H9 (cell line): ENCODE measurements around the gene PTBP2. TPM values are rescaled to one million over a fixed set of nuclear protein-coding genes. Genes with fewer than 3 reads are reported as not detected.
A peak's percentile ranks its signal among the peaks of the same experiment; 100 is the strongest.

Source experiments
- DNase-seq: peaks from one replicate; pipeline ENCODE4 v3.0.0-alpha.2; 2017
- H2AFZ ChIP-seq: one replicate; pipeline ENCODE4 v1.6.1; 2013; ENCODE audit warnings: mild to moderate bottlenecking, low read length, control low read depth, moderate library complexity
- H2AK5ac ChIP-seq: 2 replicates; pipeline ENCODE4 v1.6.1; 2013; ENCODE audit warnings: low read length, control low read depth, mixed read lengths; ENCODE audit not compliant: insufficient read length
- H2BK120ac ChIP-seq: one replicate; pipeline ENCODE4 v1.6.1; 2013; ENCODE audit warnings: low read depth, mild to moderate bottlenecking, low read length, control low read depth, inconsistent platforms; ENCODE audit not compliant: poor library complexity, severe bottlenecking
- H2BK12ac ChIP-seq: 2 replicates; pipeline ENCODE4 v1.6.1; 2013; ENCODE audit warnings: low read length, control low read depth, mixed read lengths, low read depth; ENCODE audit not compliant: insufficient read length
- H2BK15ac ChIP-seq: 2 replicates; pipeline ENCODE4 v1.6.1; 2013; ENCODE audit warnings: low read depth, low read length, control low read depth
- H2BK20ac ChIP-seq: one replicate; pipeline ENCODE4 v1.6.1; 2013; ENCODE audit warnings: low read depth, mild to moderate bottlenecking, low read length, control low read depth, inconsistent platforms; ENCODE audit not compliant: poor library complexity, severe bottlenecking
- H2BK5ac ChIP-seq: 2 replicates; pipeline ENCODE4 v1.6.1; 2013; ENCODE audit warnings: low read length, control low read depth, mixed read lengths; ENCODE audit not compliant: insufficient read length
- H3K14ac ChIP-seq: 2 replicates; pipeline ENCODE4 v1.6.1; 2013; ENCODE audit warnings: low read length, control low read depth; ENCODE audit not compliant: insufficient read depth
- H3K18ac ChIP-seq: 2 replicates; pipeline ENCODE4 v1.6.1; 2013; ENCODE audit warnings: low read depth, mild to moderate bottlenecking, mixed read lengths, low read length, control low read depth; ENCODE audit not compliant: insufficient read length
- H3K23ac ChIP-seq: 2 replicates; pipeline ENCODE4 v1.6.1; 2013; ENCODE audit warnings: low read length, control low read depth, mixed read lengths, low read depth; ENCODE audit not compliant: insufficient read length
- H3K23me2 ChIP-seq: 2 replicates; pipeline ENCODE4 v1.6.1; 2013; ENCODE audit warnings: low read depth, mild to moderate bottlenecking, mixed read lengths, low read length, control low read depth; ENCODE audit not compliant: insufficient read length, poor library complexity, severe bottlenecking
- H3K27ac ChIP-seq: 2 replicates; pipeline ENCODE4 v1.5.1; 2013; ENCODE audit warnings: low read length, control low read depth, mixed read lengths, low read depth; ENCODE audit not compliant: insufficient read length
- H3K27me3 ChIP-seq: 2 replicates; pipeline ENCODE4 v1.6.1; 2013; ENCODE audit warnings: low read length, control low read depth, inconsistent platforms; ENCODE audit not compliant: insufficient read depth
- H3K4ac ChIP-seq: 2 replicates; pipeline ENCODE4 v1.6.1; 2013; ENCODE audit warnings: low read depth, mild to moderate bottlenecking, control low read depth, inconsistent platforms, low read length, moderate library complexity
- H3K4me1 ChIP-seq: 2 replicates; pipeline ENCODE4 v1.6.1; 2013; ENCODE audit warnings: low read length, control low read depth, inconsistent platforms; ENCODE audit not compliant: insufficient read depth
- H3K4me2 ChIP-seq: 2 replicates; pipeline ENCODE4 v1.6.1; 2013; ENCODE audit warnings: low read length, control low read depth, mixed read lengths; ENCODE audit not compliant: insufficient read length, insufficient read depth
- H3K56ac ChIP-seq: 2 replicates; pipeline ENCODE4 v1.6.1; 2013; ENCODE audit warnings: low read depth, mild to moderate bottlenecking, mixed read lengths, low read length, control low read depth; ENCODE audit not compliant: insufficient read length
- H3K79me1 ChIP-seq: 2 replicates; pipeline ENCODE4 v1.6.1; 2013; ENCODE audit warnings: low read depth, mild to moderate bottlenecking, moderate library complexity, low read length, control low read depth, inconsistent platforms; ENCODE audit not compliant: insufficient read depth, poor library complexity, severe bottlenecking
- H3K79me2 ChIP-seq: 2 replicates; pipeline ENCODE4 v1.6.1; 2013; ENCODE audit warnings: low read length, control low read depth, inconsistent platforms; ENCODE audit not compliant: insufficient read depth
- H3K9ac ChIP-seq: 2 replicates; pipeline ENCODE4 v1.6.1; 2013; ENCODE audit warnings: low read length, control low read depth, mixed read lengths; ENCODE audit not compliant: insufficient read length; ENCODE audit errors: extremely low read depth
- H3K9me3 ChIP-seq: one replicate; pipeline ENCODE4 v1.6.1; 2013; ENCODE audit warnings: low read depth, low read length, inconsistent platforms; ENCODE audit not compliant: control insufficient read depth
- H3T11ph ChIP-seq: one replicate; pipeline ENCODE4 v1.6.1; 2013; ENCODE audit warnings: mild to moderate bottlenecking, low read length, control low read depth, inconsistent platforms
- H4K20me1 ChIP-seq: one replicate; pipeline ENCODE4 v1.6.1; 2013; ENCODE audit not compliant: control insufficient read depth, insufficient read length, insufficient read depth
- H4K5ac ChIP-seq: 2 replicates; pipeline ENCODE4 v1.6.1; 2013; ENCODE audit warnings: low read depth, mild to moderate bottlenecking, mixed read lengths, low read length, control low read depth; ENCODE audit not compliant: insufficient read length
- H4K8ac ChIP-seq: replicated peaks from 2 replicates; pipeline ENCODE4 v1.6.1; 2013; ENCODE audit warnings: low read length, control low read depth, mixed read lengths, low read depth; ENCODE audit not compliant: insufficient read length
- H4K91ac ChIP-seq: 2 replicates; pipeline ENCODE4 v1.6.1; 2013; ENCODE audit warnings: low read depth, mild to moderate bottlenecking, moderate library complexity, mixed read lengths, low read length, control low read depth; ENCODE audit not compliant: insufficient read length
- H3K27ac Mint-ChIP-seq, 3 experiments: 2 replicates in 2 of 3; 3 replicates in 1 of 3; pipeline ENCODE4 v1.8.0; 2020 to 2021; ENCODE audit warnings: mixed read lengths in 3 of 3, mild to moderate bottlenecking in 1 of 3, moderate library complexity in 1 of 3
- H3K27me3 Mint-ChIP-seq: 2 replicates; pipeline ENCODE4 v1.8.0; 2021; ENCODE audit warnings: low read depth, mild to moderate bottlenecking, moderate library complexity, mixed read lengths
- H3K36me3 Mint-ChIP-seq, 3 experiments: 2 replicates in 2 of 3; 3 replicates in 1 of 3; pipeline ENCODE4 v1.8.0; 2020 to 2021; ENCODE audit warnings: low read depth in 3 of 3, mixed read lengths in 3 of 3; ENCODE audit not compliant: insufficient read depth in 1 of 3
- H3K4me1 Mint-ChIP-seq, 2 experiments: 2 replicates each; pipeline ENCODE4 v1.8.0; 2020; ENCODE audit warnings: mixed read lengths in 2 of 2
- H3K4me3 Mint-ChIP-seq, 2 experiments: 2 replicates in 1 of 2; 3 replicates in 1 of 2; pipeline ENCODE4 v1.8.0; 2020 to 2021; ENCODE audit warnings: mild to moderate bottlenecking in 2 of 2, mixed read lengths in 2 of 2, moderate library complexity in 1 of 2
- H3K9me3 Mint-ChIP-seq, 2 experiments: 2 replicates in 1 of 2; 3 replicates in 1 of 2; pipeline ENCODE4 v1.8.0; 2020; ENCODE audit warnings: mild to moderate bottlenecking in 2 of 2, mixed read lengths in 2 of 2, moderate library complexity in 1 of 2
- WGBS: extraction: QIAGEN DNeasy Blood & Tissue Kit; methylation state at CpG from one replicate; pipeline ENCODE4 v1.1.7; 2013; ENCODE audit warnings: missing lambda C conversion rate, low lambda C conversion rate, mixed read lengths; ENCODE audit not compliant: insufficient read length; ENCODE audit errors: extremely low coverage; 5-methylcytosine and 5-hydroxymethylcytosine counted together
- total RNA-seq: library from RNA; stranded (reverse); gene quantifications from 2 replicates; pipeline ENCODE4 v1.2.1, GENCODE V29; 2021
- TF ChIP-seq, protein P1 (sequence below): fragments of 200-600 bp; sonication (generic); conservative IDR thresholded peaks from 3 replicates; pipeline ENCODE4 v1.8.0; 2021; ENCODE audit warnings: antibody characterized with exemption, mild to moderate bottlenecking

Gene PTBP2
- total RNA-seq, 1 experiment from 2014 or later, result 75.4 TPM

- H3K23ac ChIP-seq, result no peak overlapping the region
- H3K9me3 ChIP-seq, result no peaks in the 10 kb centered on the region
- no peak for DNase-seq
- H3K9me3 Mint-ChIP-seq, result peaks cover 2 to 3% of the 10 kb centered on the region in 2 experiments; a peak in 3 of 5 replicates
- no peak overlapping the region for H2BK120ac ChIP-seq
- TF ChIP-seq, protein P1, sequence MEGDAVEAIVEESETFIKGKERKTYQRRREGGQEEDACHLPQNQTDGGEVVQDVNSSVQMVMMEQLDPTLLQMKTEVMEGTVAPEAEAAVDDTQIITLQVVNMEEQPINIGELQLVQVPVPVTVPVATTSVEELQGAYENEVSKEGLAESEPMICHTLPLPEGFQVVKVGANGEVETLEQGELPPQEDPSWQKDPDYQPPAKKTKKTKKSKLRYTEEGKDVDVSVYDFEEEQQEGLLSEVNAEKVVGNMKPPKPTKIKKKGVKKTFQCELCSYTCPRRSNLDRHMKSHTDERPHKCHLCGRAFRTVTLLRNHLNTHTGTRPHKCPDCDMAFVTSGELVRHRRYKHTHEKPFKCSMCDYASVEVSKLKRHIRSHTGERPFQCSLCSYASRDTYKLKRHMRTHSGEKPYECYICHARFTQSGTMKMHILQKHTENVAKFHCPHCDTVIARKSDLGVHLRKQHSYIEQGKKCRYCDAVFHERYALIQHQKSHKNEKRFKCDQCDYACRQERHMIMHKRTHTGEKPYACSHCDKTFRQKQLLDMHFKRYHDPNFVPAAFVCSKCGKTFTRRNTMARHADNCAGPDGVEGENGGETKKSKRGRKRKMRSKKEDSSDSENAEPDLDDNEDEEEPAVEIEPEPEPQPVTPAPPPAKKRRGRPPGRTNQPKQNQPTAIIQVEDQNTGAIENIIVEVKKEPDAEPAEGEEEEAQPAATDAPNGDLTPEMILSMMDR, result no peak
- peaks cover 3% of the 10 kb centered on the region for H3K79me1 ChIP-seq
- H3K27me3 ChIP-seq, result no peaks in the 10 kb centered on the region
- no peak overlapping the region for H3K18ac ChIP-seq
- peaks cover 43 to 59% (median 54%) of the 10 kb centered on the region in 3 experiments for H3K36me3 Mint-ChIP-seq
- H3K27me3 Mint-ChIP-seq, result no peaks in the 10 kb centered on the region
- no peak overlapping the region for H3K4me2 ChIP-seq
- no peak overlapping the region for H3K9ac ChIP-seq
- H4K91ac ChIP-seq, result no peak overlapping the region
- H2BK5ac ChIP-seq, result no peak overlapping the region
- H3K79me2 ChIP-seq, result peaks cover 39% of the 10 kb centered on the region
- no peak overlapping the region for H2BK12ac ChIP-seq
- H3K23me2 ChIP-seq, result peaks cover 10% of the 10 kb centered on the region
- no peak overlapping the region for H3K4ac ChIP-seq
- no peak overlapping the region for H2BK15ac ChIP-seq
- H4K8ac ChIP-seq, result no peak overlapping the region
- H3K4me3 Mint-ChIP-seq, result peak overlapping the region in 1 of 2 experiments; percentile 21; a peak in 2 of 5 replicates
- H3K4me1 ChIP-seq, result peaks cover 4% of the 10 kb centered on the region; the same call in 1 of the 2 replicates
- no peak overlapping the region for H3K14ac ChIP-seq
- H2AK5ac ChIP-seq, result no peak overlapping the region
- H3K27ac Mint-ChIP-seq, result no peak overlapping the region
- H2AFZ ChIP-seq, result no peak overlapping the region
- WGBS, result no CpG with 5 or more reads among the region's 3 CpGs
- H4K5ac ChIP-seq, result no peak overlapping the region
- H3K56ac ChIP-seq, result no peak overlapping the region
- no peak overlapping the region for H3K27ac ChIP-seq
- no peaks in the 10 kb centered on the region for H4K20me1 ChIP-seq
- H2BK20ac ChIP-seq, result no peak overlapping the region
- H3T11ph ChIP-seq, result no peak overlapping the region
- H3K4me1 Mint-ChIP-seq, result peaks cover 27 to 43% of the 10 kb centered on the region in 2 experiments
Measured at GRCh38 chr1:96723936-96724335, 2.4 kb downstream of the PTBP2 start.
